Measurements from ENCODE around the gene VANGL1. TPM values are rescaled to one million over a fixed set of nuclear protein-coding genes. Genes with fewer than 3 reads are reported as not detected.

The VANGL1 gene
- total RNA-seq, 1 donor from 2014 or later, result 5.2 TPM

GRCh38 chr1:115682792-115683191 lies 41.0 kb downstream of the VANGL1 start:
- ATAC-seq (ENCODE audit: poor library complexity) (no peak), DNase-seq (no peak)
- intact Hi-C loops (cut with DNase I), result no loop called here

- DNase-seq, result no peak
- ATAC-seq (ENCODE audit: poor library complexity), result no peak
- intact Hi-C loops (cut with DNase I), result no loop called here
Observed at GRCh38 chr1:115685029-115685705, 43.4 kb downstream of the VANGL1 start.

GRCh38 chr1:115687744-115688143 lies 46.0 kb downstream of the VANGL1 start:
- intact Hi-C loops (cut with DNase I), result no loop called here
- ATAC-seq (ENCODE audit: poor library complexity) (no peak), DNase-seq (no peak)

- no peak for ATAC-seq (ENCODE audit: poor library complexity)
- DNase-seq, result no peak
- intact Hi-C loops (cut with DNase I), result no loop called here
Observed at GRCh38 chr1:115690972-115691371, 49.2 kb downstream of the VANGL1 start.

- DNase-seq, result no peak
- peak; percentile 76 for ATAC-seq (ENCODE audit: poor library complexity)
- intact Hi-C loops (cut with DNase I), result no loop called here
Observed at GRCh38 chr1:115692224-115692623, 50.5 kb downstream of the VANGL1 start.

- intact Hi-C loops (cut with DNase I), result no loop called here
- DNase-seq (no peak), ATAC-seq (ENCODE audit: poor library complexity) (no peak)
Observed at GRCh38 chr1:115694805-115695204, 53.0 kb downstream of the VANGL1 start.

GRCh38 chr1:115697619-115698018 lies 55.8 kb downstream of the VANGL1 start:
- DNase-seq (no peak), ATAC-seq (ENCODE audit: poor library complexity) (no peak)
- intact Hi-C loops (cut with DNase I), result no loop called here

GRCh38 chr1:115701090-115701489 lies 59.3 kb downstream of the VANGL1 start:
- intact Hi-C loops (cut with DNase I), result no loop called here
- ATAC-seq (ENCODE audit: poor library complexity), result no peak
- DNase-seq, result no peak

- ATAC-seq (ENCODE audit: poor library complexity), result no peak
- DNase-seq, result no peak
- intact Hi-C loops (cut with DNase I), result no loop called here
Observed at GRCh38 chr1:115702959-115703358, 61.2 kb downstream of the VANGL1 start.

- intact Hi-C loops (cut with DNase I), result no loop called here
- no peak for ATAC-seq (ENCODE audit: poor library complexity)
Observed at GRCh38 chr1:115705085-115705951, 63.5 kb downstream of the VANGL1 start.

GRCh38 chr1:115705963-115706362 lies 64.2 kb downstream of the VANGL1 start:
- ATAC-seq (ENCODE audit: poor library complexity) (no peak), DNase-seq (no peak)
- intact Hi-C loops (cut with DNase I), result loop anchor here (2.0 kb wide), 1 partner anchor 97 kb away; no protein-coding TSS in a partner anchor

More at GRCh38 chr1:115705085-115705951, 63.5 kb downstream of the VANGL1 start:
- no peak for DNase-seq

GRCh38 chr1:115706587-115707425 lies 65.0 kb downstream of the VANGL1 start:
- ATAC-seq (ENCODE audit: poor library complexity), result peak; percentile 55
- DNase-seq, result no peak
- intact Hi-C loops (cut with DNase I), result loop anchor here (2.0 kb wide), 1 partner anchor 98 kb away; no protein-coding TSS in a partner anchor

- DNase-seq (no peak), ATAC-seq (ENCODE audit: poor library complexity) (peak; percentile 1)
- intact Hi-C loops (cut with DNase I), result no loop called here
Observed at GRCh38 chr1:115710859-115711624, 69.3 kb downstream of the VANGL1 start.

GRCh38 chr1:115712911-115713609 lies 71.3 kb downstream of the VANGL1 start:
- ATAC-seq (ENCODE audit: poor library complexity), result peak; percentile 23
- no peak for DNase-seq
- intact Hi-C loops (cut with DNase I), result no loop called here

GRCh38 chr1:115713906-115714305 lies 72.1 kb downstream of the VANGL1 start:
- ATAC-seq (ENCODE audit: poor library complexity), result no peak
- intact Hi-C loops (cut with DNase I), result no loop called here
- no peak for DNase-seq

- ATAC-seq (ENCODE audit: poor library complexity) (no peak), DNase-seq (no peak)
- intact Hi-C loops (cut with DNase I), result no loop called here
Observed at GRCh38 chr1:115714572-115715141, 72.9 kb downstream of the VANGL1 start.

- ATAC-seq (ENCODE audit: poor library complexity) (no peak), DNase-seq (no peak)
- intact Hi-C loops (cut with DNase I), result no loop called here
Observed at GRCh38 chr1:115717541-115717940, 75.8 kb downstream of the VANGL1 start.
